Bone marrow (tissue), 2 donors: Measurements from ENCODE around the gene SHROOM4.

Experiments
- DNase-seq, 2 donors: peaks; one replicate each; lab custom pipeline; 2025; lab: John Stamatoyannopoulos, UW

SHROOM4 gene

DNA sequence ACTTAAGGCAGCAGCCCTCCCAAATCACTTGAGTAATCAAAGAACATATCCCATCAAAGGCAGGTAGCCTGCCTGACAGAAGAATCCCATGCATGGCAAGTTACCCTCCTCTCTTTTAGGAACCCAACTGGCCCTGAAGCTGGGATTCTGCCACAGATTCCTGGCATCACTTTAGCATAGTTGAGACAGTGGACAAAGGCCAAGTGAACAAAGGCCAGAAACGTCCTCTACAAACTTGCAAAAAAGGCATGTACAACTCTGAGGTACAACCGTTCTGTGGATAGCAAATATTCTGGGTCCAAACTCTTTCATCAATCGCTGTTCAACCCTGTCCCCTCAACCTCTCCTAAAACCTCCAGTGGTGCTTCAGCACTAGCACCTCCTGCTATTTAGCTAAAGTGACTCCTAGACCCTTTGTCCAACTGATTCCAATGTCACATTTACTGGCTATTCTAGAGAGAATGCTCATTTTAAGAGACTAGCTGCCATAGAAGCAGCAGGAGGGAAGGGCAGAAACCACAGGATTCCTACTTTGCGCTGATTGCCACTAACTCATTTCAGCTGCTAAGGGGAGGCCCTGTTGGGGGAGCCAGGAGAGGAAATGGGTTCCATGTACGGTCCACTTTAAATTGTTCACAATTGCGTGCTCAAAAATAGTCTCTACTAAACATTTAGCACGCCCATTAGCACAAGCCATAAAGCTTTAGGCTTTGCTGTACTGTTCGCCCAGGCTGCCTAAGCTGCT, 105.9 kb downstream of the SHROOM4 start:
- DNase-seq: no peak

DNA sequence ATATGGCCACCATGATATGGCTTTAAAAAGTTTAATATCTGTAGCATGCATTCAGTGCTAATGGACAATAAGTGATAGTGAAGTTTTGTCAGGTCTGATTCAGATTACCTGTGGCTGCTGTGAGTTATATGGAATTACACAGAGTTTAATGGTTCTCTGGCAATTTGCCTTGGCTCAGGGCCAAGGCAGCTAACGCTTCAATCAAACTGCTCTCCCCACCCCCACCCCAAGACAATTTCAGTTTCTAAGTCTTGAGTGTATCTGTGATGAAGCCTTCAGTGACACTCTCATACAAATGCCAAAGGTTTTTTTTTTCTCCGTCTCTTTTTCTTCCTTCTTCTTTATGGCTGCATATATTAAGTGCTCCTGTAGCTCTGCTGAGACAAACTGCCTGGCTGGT, 106.6 kb downstream of the SHROOM4 start:
- no peak for DNase-seq

- DNase-seq: no peak
Observed at GRCh38 chrX:50705042-50705441, 109.0 kb downstream of the SHROOM4 start.

GRCh38 chrX:50704360-50704759, 109.6 kb downstream of the SHROOM4 start:
- DNase-seq: no peak

- no peak for DNase-seq
Observed at GRCh38 chrX:50700921-50701320, 113.1 kb downstream of the SHROOM4 start.

GRCh38 chrX:50698944-50699343, 115.0 kb downstream of the SHROOM4 start:
- DNase-seq: no peak

GRCh38 chrX:50697691-50698090, 116.3 kb downstream of the SHROOM4 start:
- DNase-seq: no peak

- peak in 1 of 2 donors; percentile 10 for DNase-seq
Observed at GRCh38 chrX:50691820-50692219, 122.2 kb downstream of the SHROOM4 start.

DNA sequence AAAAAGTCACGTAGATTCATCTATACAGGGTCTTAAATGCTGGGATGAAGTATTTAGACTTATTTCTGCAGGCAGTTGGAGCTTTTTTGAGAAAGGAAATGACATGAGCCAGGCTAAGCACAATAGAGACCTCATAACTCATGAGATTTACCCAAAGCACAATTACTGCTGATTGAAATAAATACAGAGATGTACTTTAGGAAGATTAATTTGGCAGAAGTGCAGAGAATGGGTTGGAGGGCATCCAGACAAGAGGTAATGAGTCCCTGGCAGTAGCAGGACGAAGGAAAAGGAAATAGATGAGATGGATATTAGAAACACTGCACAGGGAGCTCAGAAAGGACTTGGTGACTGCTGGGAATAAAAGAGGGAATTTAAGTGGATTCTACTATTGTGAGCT, 129.1 kb downstream of the SHROOM4 start:
- DNase-seq: no peak

DNA sequence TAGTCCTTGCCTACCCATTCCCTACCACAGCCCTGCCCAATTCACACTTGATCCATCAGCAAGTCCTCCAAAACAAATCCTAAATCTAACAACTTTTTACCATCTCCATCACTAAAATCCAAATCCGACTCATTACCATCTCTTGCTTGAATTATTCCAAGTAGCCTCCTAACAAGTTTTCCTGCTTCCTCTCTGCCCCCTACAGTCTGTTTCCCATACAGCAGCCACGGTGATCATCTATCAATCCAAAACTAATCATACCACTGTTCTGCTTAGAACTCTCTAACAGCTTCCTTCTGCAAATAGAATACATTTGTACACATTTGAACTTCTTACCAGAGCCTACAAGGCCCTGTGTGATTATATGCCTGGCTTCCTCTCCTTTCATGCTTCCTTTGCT, 133.0 kb downstream of the SHROOM4 start:
- DNase-seq: no peak

DNA sequence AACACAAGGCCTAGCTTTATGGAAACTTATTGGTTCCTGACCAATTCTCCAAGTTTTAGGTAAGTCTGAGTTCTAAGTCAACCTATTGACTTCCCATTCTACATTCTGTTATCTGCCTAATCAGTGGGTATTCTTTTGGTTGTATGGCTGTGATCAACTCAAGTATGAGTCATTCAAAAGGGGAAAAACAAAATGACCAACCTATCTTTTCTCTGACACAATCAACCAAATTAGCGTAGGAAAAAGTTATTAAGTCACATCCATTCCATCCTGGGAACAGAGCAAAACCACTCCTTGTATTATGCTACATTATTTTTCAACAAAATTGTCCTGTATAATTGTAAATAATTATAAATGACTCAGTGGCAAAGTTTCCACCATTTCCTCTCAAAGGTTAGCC, 136.2 kb downstream of the SHROOM4 start:
- DNase-seq: no peak

DNA sequence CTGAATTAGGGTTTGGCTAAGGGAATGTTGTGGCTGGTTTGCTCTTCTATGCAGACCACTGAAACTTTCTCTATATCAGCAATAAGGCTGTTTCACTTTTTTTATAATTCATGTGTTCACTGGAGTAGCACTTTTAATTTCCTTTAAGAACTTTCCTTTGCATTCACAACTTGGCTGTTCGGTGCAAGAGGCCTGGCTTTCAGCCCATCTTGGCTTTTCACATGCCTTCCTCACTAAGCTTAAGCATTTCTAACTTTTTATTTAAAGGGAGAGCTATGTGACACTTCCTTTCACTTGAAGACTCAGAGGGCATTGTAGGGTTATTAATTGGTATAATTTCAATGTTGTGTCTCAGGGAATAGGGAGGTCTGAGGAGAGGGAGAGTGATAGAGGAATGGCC, 142.3 kb downstream of the SHROOM4 start:
- no peak for DNase-seq

DNA sequence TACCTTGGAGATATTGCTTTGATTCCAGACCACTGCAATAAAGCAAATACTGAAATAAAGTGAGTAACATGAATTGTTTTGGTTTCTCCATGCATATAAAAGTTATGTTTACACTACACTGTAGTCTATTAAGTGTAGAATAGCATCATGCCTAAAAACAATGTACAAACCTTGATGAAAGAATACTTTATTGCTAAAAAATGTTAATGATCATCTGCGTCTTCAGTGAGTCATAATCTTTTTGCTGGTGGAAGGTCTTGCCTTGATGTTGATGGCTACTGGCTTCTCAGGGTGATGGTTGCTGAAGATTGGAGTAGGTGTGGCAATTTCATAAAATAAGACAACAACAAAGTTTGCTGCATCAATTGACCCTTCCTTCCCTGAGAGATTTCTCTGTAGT, 145.1 kb downstream of the SHROOM4 start:
- DNase-seq: no peak

- no peak for DNase-seq
Observed at GRCh38 chrX:50648156-50648555, 165.8 kb downstream of the SHROOM4 start.

DNA sequence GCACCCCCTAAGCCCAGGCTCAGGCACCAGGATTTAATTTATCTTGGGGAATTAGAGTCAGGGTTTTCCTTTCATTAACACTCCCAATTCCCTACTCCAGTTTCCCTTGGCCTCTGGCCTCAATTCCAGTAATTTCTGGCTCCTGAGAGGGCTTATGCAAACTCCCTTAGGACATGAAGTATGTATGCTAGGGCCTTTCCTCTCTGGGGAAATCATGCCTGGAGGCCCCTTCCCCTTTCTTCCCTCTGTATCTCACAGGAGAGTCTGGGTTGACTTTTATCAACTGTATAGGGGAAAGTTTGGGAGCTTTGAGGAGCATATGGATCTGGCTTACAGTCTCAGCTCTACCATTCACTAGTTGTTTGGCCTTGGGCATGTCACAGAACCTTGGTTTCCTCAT, 169.5 kb downstream of the SHROOM4 start:
- DNase-seq: no peak

GRCh38 chrX:50643525-50644137, 170.4 kb downstream of the SHROOM4 start:
- DNase-seq: no peak

DNA sequence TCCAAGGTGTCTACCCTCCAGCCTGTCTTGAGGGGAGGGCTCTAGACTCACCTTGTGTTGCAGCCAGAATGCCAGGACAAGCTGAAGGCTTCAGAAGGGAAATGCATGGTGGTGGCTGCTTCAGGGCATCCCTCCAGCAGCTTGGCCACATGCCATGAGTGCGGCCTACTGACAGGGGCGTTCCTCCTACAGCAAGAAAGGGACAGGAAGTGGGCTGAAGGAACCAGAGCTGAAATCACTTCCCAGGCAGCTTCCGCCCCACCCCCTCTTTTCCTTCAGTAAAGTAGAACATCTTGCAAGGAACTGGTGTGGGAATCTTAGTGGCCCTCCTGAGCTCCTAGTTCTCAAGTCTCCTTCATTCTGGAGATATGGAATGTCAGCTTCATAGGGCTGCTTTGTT, 175.9 kb downstream of the SHROOM4 start:
- no peak for DNase-seq

DNA sequence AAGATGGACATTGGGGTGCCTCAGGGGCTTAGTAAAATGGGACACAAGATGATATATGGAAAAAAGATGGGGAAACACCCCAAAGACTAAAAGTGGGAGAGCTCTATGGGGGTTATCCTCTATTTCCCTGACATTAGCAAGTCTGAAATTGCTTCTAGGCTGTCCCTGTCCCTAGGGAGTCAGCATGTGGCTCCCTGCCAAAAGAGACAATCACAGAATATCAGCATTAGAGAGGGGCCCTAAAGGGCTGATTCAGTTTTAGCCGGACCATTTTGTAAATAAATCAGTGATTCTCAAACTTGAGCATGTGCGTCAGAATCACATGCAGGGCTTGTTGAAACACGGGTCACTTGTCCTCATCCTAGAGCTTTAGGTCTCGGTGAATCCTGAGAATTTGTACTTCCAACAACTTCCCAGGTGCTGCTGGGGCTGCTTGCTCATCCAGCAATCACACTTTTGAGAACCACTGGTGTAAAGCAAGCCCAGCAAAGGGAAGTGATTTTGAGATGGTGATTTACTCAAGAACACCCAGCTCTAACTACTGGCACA, 178.1 kb downstream of the SHROOM4 start:
- DNase-seq: no peak

GRCh38 chrX:50635162-50635561, 178.8 kb downstream of the SHROOM4 start:
- no peak for DNase-seq

- DNase-seq: no peak
Observed at GRCh38 chrX:50629774-50630173, 184.2 kb downstream of the SHROOM4 start.

DNA sequence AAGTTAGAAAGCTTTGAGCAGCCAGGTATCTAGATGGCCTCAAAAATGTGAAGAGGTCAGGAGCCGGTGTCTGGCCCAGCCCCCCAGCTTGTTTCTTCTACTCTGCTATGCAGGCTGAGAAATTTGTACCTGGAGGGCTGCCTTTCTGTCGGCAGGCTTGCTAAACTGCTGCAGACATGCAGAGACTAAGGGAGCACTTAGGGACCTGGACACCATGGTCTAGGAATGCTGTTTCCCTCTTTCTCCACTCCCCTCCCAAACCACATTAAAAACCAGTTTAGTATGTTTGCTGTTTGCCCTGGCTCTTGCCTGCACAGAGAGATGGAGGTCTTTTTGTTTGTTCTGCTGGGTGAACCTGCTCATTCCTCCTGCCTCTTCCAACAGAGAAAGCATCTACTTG, 186.3 kb downstream of the SHROOM4 start:
- DNase-seq: no peak

DNA sequence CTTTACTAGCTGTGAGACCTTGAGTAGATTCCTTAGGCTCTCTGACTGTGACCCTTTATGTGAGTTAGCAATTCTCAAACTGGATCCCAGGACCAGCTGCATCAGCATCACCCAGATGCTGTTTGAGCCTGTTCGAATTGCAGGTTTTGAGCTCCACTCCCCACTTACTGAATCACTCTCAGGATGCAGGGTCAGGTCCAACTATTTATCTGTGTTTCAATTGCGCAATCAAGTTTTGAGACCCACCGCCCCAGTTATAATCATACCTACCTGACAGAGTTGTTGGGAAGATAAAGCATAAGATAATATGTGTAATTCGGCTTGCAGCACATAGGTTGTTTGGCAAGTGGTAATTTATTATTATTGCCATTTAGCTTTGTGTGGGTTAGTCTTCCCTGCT, 187.6 kb downstream of the SHROOM4 start:
- no peak for DNase-seq

GRCh38 chrX:50622751-50623150, 191.2 kb downstream of the SHROOM4 start:
- no peak for DNase-seq
